ENCODE data around the gene DUS3L. TPM values are rescaled to one million over a fixed set of nuclear protein-coding genes. Genes with fewer than 3 reads are reported as not detected.
A peak's percentile ranks its signal among the peaks of the same experiment; 100 is the strongest.

DUS3L gene
- total RNA-seq, 1 experiment from 2014 or later = 39.3 TPM

DNA sequence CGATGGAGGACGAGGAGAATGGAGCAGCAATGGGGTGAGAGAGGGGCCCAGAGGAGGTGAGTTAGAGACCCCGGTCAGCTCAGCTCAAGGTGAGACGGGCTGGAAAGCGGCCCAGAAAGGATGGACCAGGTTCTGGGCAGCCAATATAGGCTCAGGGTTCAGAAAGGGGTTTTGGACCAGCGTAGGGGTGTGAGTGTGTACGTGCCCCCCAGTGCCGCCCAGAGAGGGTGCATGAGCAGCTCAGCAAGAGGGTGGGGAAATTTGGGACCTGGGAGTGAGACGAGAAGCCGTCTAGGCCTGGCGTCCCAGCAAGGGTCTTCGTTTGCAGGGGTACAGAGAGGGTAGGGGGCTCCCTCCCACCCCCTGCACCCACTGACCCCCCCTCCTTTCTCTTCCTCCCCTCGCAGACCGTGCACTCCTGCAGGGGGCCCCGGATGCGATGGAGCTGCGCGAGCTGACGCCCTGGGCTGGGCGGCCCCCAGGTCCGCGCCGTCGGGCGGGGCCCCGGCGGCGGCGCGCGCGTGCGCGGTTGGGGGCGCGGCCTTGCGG lies 36.5 kb upstream of the DUS3L start:
- peak overlapping the region; percentile 76 for H3K4me3 Mint-ChIP-seq
- POLR2A ChIA-PET = interaction anchor here (0.6 to 3.0 kb wide), 7 partner anchors 12 to 195 kb away, joined by 3 to 22 read pairs (median 4); partner anchors contain the start of genes FUT6, NDUFA11, NRTN and VMAC
- no peak for DNase-seq (ENCODE audit: low spot score)
- H3K36me3 Mint-ChIP-seq = no peaks in the 10 kb centered on the region
- TF ChIP-seq TP53 (CRISPR knock-in tag; IDR thresholded peaks at IDR 0.05) = no peak
- TF ChIP-seq, protein P1, sequence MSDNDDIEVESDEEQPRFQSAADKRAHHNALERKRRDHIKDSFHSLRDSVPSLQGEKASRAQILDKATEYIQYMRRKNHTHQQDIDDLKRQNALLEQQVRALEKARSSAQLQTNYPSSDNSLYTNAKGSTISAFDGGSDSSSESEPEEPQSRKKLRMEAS (CRISPR knock-in tag; IDR thresholded peaks at IDR 0.05) = no peak
- no peak for TF ChIP-seq TEAD1 (CRISPR knock-in tag; IDR thresholded peaks at IDR 0.05)
- TF ChIP-seq MXD4 (CRISPR knock-in tag; IDR thresholded peaks at IDR 0.05; ENCODE audit: borderline replicate concordance) = no peak
- no peak for TF ChIP-seq ZNF263 (CRISPR knock-in tag; IDR thresholded peaks at IDR 0.05; ENCODE audit: low read depth)
- TF ChIP-seq FOXP4 (CRISPR knock-in tag; IDR thresholded peaks at IDR 0.05) = no peak
- no peak for TF ChIP-seq MYBL2 (CRISPR knock-in tag; IDR thresholded peaks at IDR 0.05)
- TF ChIP-seq, protein P2, sequence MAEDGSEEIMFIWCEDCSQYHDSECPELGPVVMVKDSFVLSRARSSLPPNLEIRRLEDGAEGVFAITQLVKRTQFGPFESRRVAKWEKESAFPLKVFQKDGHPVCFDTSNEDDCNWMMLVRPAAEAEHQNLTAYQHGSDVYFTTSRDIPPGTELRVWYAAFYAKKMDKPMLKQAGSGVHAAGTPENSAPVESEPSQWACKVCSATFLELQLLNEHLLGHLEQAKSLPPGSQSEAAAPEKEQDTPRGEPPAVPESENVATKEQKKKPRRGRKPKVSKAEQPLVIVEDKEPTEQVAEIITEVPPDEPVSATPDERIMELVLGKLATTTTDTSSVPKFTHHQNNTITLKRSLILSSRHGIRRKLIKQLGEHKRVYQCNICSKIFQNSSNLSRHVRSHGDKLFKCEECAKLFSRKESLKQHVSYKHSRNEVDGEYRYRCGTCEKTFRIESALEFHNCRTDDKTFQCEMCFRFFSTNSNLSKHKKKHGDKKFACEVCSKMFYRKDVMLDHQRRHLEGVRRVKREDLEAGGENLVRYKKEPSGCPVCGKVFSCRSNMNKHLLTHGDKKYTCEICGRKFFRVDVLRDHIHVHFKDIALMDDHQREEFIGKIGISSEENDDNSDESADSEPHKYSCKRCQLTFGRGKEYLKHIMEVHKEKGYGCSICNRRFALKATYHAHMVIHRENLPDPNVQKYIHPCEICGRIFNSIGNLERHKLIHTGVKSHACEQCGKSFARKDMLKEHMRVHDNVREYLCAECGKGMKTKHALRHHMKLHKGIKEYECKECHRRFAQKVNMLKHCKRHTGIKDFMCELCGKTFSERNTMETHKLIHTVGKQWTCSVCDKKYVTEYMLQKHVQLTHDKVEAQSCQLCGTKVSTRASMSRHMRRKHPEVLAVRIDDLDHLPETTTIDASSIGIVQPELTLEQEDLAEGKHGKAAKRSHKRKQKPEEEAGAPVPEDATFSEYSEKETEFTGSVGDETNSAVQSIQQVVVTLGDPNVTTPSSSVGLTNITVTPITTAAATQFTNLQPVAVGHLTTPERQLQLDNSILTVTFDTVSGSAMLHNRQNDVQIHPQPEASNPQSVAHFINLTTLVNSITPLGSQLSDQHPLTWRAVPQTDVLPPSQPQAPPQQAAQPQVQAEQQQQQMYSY (CRISPR knock-in tag; IDR thresholded peaks at IDR 0.05) = no peak
- H3K27me3 Mint-ChIP-seq (ENCODE audit: low read depth) = no peaks in the 10 kb centered on the region; the same call in none of the 2 replicates
- H3K27ac Mint-ChIP-seq = peak overlapping the region; percentile 93
- H3K9me3 Mint-ChIP-seq = no peaks in the 10 kb centered on the region
- CTCF ChIA-PET = interaction anchor here (0.6 to 6.9 kb wide), 24 partner anchors 13 to 1770 kb away, joined by 3 to 115 read pairs (median 4); partner anchors contain the start of genes NDUFA11, NRTN and VMAC
- ATAC-seq = no peak
- H3K4me1 Mint-ChIP-seq = peaks cover 6% of the 10 kb centered on the region

DNA sequence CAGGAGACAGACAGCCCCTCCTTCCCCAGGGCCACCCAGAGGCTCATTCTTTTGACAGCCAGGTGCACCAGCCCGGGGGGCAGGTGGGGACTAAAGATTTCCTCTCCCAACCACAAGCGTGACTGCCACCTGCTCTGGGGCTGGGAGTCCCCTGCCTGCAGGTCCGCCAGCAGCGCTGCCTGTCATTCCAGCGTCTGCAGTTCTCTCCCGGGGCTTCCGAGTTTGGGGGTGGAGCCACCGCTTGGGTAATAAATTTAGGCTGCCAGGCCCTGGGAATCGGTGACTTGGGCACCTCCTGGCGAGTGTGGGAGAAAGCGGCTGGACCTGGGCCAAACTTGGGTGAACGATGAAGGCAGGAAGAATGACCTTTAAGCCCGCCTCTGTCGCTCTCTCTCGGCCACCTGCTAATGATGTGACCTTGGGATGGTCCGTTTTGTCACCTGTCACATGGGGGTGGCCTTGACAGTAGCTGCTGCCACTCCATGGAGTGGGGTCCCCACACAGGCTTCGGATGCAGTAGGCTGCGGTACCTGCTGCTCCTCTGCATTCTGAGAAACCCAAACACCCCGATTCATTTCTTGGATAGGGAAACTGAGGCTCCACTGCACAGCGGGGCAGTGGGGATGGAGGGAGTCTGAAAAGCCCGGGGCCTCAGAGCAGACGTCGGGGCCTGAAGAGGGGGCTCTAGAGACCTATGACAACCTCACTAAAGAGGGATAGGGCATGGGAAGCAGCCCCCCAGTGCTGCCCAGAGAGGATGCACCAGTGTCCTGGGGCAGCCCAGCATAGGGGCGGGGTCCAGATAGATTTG lies 35.8 kb upstream of the DUS3L start:
- TF ChIP-seq ZBTB21 (CRISPR knock-in tag; IDR thresholded peaks at IDR 0.05; ENCODE audit: borderline replicate concordance) (no peak), ZNF423 (CRISPR knock-in tag; IDR thresholded peaks at IDR 0.05) (peak; percentile 58; the same call in 1 of the 2 replicates), GABPB1 (CRISPR knock-in tag; IDR thresholded peaks at IDR 0.05) (peak; percentile 45; the same call in 1 of the 2 replicates)
- Mint-ChIP-seq H3K27me3 (ENCODE audit: low read depth) (no peaks in the 10 kb centered on the region; the same call in none of the 2 replicates), H3K4me1 (peaks cover 6% of the 10 kb centered on the region), H3K4me3 (peak overlapping the region; percentile 76), H3K9me3 (no peaks in the 10 kb centered on the region), H3K27ac (peak overlapping the region; percentile 93), H3K36me3 (no peaks in the 10 kb centered on the region)
- peak; percentile 3; the same call in 1 of the 2 replicates for ATAC-seq
- ChIA-PET CTCF (interaction anchor here (1.5 to 6.9 kb wide), 6 partner anchors 15 to 70 kb away, joined by 3 to 115 read pairs (median 8); partner anchors contain the start of gene NRTN), POLR2A (interaction anchor here (3.0 kb wide), 1 partner anchor 22 kb away, joined by 22 read pairs; the partner anchor contains the start of gene NRTN)
- DNase-seq (ENCODE audit: low spot score) = peak; percentile 69

DNA sequence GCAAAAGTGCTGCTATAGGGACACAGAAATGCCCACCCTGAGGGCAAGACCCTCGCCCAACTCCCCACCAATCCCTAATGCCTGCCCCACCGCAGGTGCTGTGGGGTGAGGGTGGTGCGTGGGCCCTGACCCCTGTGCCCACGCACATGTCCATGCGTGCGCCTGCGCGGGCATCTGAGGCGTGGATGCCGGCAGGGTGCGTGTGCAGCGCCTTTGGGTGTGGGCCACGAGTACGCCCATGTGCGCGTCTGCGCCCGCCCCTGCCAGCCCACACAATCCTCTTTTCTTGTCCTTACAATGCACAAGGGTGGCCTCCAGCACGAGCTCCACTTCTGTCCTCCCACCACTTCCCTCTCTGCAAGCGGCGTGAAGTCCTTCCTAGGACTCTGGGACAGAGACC lies 34.2 kb upstream of the DUS3L start:
- ATAC-seq (no peak), DNase-seq (ENCODE audit: low spot score) (no peak)
- ChIA-PET POLR2A (interaction anchor here (0.6 kb wide), 1 partner anchor 77 kb away, joined by 4 read pairs; no protein-coding TSS in a partner anchor), CTCF (interaction anchor here (0.9 to 6.1 kb wide), 2 partner anchors 21 to 144 kb away, joined by 3 to 70 read pairs; partner anchors contain the start of gene NRTN)
- TF ChIP-seq, protein P3, sequence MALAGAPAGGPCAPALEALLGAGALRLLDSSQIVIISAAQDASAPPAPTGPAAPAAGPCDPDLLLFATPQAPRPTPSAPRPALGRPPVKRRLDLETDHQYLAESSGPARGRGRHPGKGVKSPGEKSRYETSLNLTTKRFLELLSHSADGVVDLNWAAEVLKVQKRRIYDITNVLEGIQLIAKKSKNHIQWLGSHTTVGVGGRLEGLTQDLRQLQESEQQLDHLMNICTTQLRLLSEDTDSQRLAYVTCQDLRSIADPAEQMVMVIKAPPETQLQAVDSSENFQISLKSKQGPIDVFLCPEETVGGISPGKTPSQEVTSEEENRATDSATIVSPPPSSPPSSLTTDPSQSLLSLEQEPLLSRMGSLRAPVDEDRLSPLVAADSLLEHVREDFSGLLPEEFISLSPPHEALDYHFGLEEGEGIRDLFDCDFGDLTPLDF (CRISPR knock-in tag; IDR thresholded peaks at IDR 0.05) = no peak
- TF ChIP-seq NFATC4 (CRISPR knock-in tag; IDR thresholded peaks at IDR 0.05) = no peak
- Mint-ChIP-seq H3K9me3 (no peaks in the 10 kb centered on the region), H3K27ac (no peak overlapping the region), H3K4me3 (no peak overlapping the region), H3K4me1 (peaks cover 6% of the 10 kb centered on the region), H3K27me3 (ENCODE audit: low read depth) (no peaks in the 10 kb centered on the region; the same call in none of the 2 replicates), H3K36me3 (no peaks in the 10 kb centered on the region)

Measured in WTC11 (cell line).